Loucy (cell line): Measurements from ENCODE around the gene PTK6.

Source experiments
- EZH2phosphoT487 ChIP-seq: fragments of 200-600 bp; IDR thresholded peaks from 2 replicates; pipeline ENCODE4 v1.6.1; 2018; ENCODE audit warnings: antibody characterized with exemption, mild to moderate bottlenecking, moderate library complexity, borderline replicate concordance
- TF ChIP-seq, protein P1 (sequence below): fragments of 200-600 bp; sonication (generic); conservative IDR thresholded peaks from 2 replicates; pipeline ENCODE4 v1.5.1; 2014; ENCODE audit warnings: mild to moderate bottlenecking, antibody characterized with exemption, low read length

DNA sequence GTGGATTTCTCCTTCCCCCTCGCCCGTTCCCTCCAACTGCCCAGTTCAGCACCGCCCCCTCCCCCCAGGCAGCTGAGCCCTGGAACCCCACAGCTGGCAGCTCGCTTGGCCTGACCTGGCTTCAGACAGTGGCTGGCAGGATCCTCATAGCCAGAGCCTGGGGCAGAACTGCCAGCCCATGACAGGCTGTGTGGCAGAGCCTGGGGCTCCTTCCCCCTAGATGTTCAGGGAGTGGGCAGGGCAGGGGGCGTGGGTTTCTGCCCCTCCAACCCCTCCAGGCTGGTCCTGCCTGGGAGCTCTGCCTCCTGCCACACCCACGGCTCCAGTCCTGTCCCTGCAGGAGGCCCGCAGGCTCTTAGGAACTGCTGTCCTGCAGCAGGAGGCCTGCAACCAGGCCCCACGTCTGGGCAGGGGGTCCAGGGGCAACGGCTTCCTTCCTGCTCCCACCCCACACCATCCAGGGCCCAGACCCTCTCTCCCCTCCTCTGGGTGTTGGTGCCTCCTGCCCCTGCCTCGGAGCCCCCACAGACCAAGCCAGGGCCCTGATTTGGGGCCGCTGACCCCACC lies 55.1 kb downstream of the PTK6 start:
- TF ChIP-seq, protein P1, sequence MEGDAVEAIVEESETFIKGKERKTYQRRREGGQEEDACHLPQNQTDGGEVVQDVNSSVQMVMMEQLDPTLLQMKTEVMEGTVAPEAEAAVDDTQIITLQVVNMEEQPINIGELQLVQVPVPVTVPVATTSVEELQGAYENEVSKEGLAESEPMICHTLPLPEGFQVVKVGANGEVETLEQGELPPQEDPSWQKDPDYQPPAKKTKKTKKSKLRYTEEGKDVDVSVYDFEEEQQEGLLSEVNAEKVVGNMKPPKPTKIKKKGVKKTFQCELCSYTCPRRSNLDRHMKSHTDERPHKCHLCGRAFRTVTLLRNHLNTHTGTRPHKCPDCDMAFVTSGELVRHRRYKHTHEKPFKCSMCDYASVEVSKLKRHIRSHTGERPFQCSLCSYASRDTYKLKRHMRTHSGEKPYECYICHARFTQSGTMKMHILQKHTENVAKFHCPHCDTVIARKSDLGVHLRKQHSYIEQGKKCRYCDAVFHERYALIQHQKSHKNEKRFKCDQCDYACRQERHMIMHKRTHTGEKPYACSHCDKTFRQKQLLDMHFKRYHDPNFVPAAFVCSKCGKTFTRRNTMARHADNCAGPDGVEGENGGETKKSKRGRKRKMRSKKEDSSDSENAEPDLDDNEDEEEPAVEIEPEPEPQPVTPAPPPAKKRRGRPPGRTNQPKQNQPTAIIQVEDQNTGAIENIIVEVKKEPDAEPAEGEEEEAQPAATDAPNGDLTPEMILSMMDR: no peak
- TF ChIP-seq EZH2phosphoT487: no peak
